GM19193 (cell line): Measurements from ENCODE around the gene ESPN.

Experiments used
- POLR2A ChIP-seq: IDR thresholded peaks from 4 replicates; pipeline ENCODE4 v1.6.1; 2011; ENCODE audit not compliant: insufficient read depth, insufficient read length; ENCODE audit errors: extremely low read depth

ESPN gene

GRCh38 chr1:6471086-6471969, 46.8 kb downstream of the ESPN start:
- TF ChIP-seq POLR2A, result no peak

GRCh38 chr1:6471970-6472368, 47.4 kb downstream of the ESPN start:
- no peak for TF ChIP-seq POLR2A

- TF ChIP-seq POLR2A, result no peak
These were observed 47.8 kb downstream of the ESPN start for GRCh38 chr1:6472391-6472790.

GRCh38 chr1:6473156-6473555, 48.6 kb downstream of the ESPN start:
- no peak for TF ChIP-seq POLR2A

GRCh38 chr1:6473974-6474814, 49.6 kb downstream of the ESPN start:
- no peak for TF ChIP-seq POLR2A

- TF ChIP-seq POLR2A, result no peak
These were observed 50.3 kb downstream of the ESPN start for GRCh38 chr1:6474815-6475282.

GRCh38 chr1:6475381-6476133, 51.0 kb downstream of the ESPN start:
- TF ChIP-seq POLR2A, result no peak

- TF ChIP-seq POLR2A, result no peak
These were observed 51.9 kb downstream of the ESPN start for GRCh38 chr1:6476483-6476882.

- TF ChIP-seq POLR2A, result no peak
These were observed 52.7 kb downstream of the ESPN start for GRCh38 chr1:6477039-6477820.

- TF ChIP-seq POLR2A, result no peak
These were observed 57.2 kb downstream of the ESPN start for GRCh38 chr1:6481820-6482219.

- no peak for TF ChIP-seq POLR2A
These were observed 58.6 kb downstream of the ESPN start for GRCh38 chr1:6483017-6483760.

- TF ChIP-seq POLR2A, result no peak
These were observed 59.2 kb downstream of the ESPN start for GRCh38 chr1:6483761-6484117.

GRCh38 chr1:6484826-6485167, 60.2 kb downstream of the ESPN start:
- TF ChIP-seq POLR2A, result no peak
